Fibroblast of lung (primary cell): Measurements from ENCODE around the gene ATP2B2. TPM values are rescaled to one million over a fixed set of nuclear protein-coding genes. Genes with fewer than 3 reads are reported as not detected.

Experiments used
- DNase-seq, 2 donors: peaks; one replicate each; pipeline versions ENCODE4 v3.0.0 to v3.0.0-alpha.2; 2010; ENCODE audit warnings: low read depth in 2 of 2
- H2AFZ ChIP-seq: 2 replicates; pipeline ENCODE4 v1.5.1; 2012; ENCODE audit warnings: low read length, control low read depth, inconsistent platforms
- H3K27ac ChIP-seq: 2 replicates; pipeline ENCODE4 v1.5.1; 2011; ENCODE audit warnings: low read length, control low read depth; ENCODE audit not compliant: insufficient read depth
- H3K27me3 ChIP-seq: 2 replicates; pipeline ENCODE4 v1.5.1; 2011; ENCODE audit warnings: mild to moderate bottlenecking, low read length; ENCODE audit not compliant: control insufficient read depth, insufficient read depth
- H3K36me3 ChIP-seq: 2 replicates; pipeline ENCODE4 v1.5.1; 2011; ENCODE audit warnings: low read length; ENCODE audit not compliant: control insufficient read depth, insufficient read depth
- H3K4me1 ChIP-seq: 2 replicates; pipeline ENCODE4 v1.5.1; 2011; ENCODE audit warnings: low read length; ENCODE audit not compliant: control insufficient read depth, insufficient read depth; ENCODE audit errors: extremely low read depth
- H3K4me2 ChIP-seq: 2 replicates; pipeline ENCODE4 v1.5.1; 2011; ENCODE audit warnings: low read length, control low read depth; ENCODE audit not compliant: insufficient read depth; ENCODE audit errors: extremely low read depth
- H3K4me3 ChIP-seq, 4 experiments: fragments of 200-600 bp in 1 of 4; sonication (generic) in 1 of 4; replicated peaks in 1 of 4; 2 replicates each; pipeline ENCODE4 v1.5.1; 2011 to 2016; ENCODE audit warnings: low read length in 4 of 4, low read depth in 3 of 4, mild to moderate bottlenecking in 3 of 4, control low read depth in 2 of 4, inconsistent platforms in 1 of 4, mixed read lengths in 1 of 4; ENCODE audit not compliant: insufficient read depth in 1 of 4; ENCODE audit errors: control extremely low read depth in 1 of 4
- H3K79me2 ChIP-seq: 2 replicates; pipeline ENCODE4 v1.5.1; 2012; ENCODE audit warnings: mild to moderate bottlenecking, low read length, inconsistent platforms; ENCODE audit not compliant: control insufficient read depth, insufficient read depth
- H3K9ac ChIP-seq: 2 replicates; pipeline ENCODE4 v1.5.1; 2011; ENCODE audit warnings: mild to moderate bottlenecking, low read length, control low read depth; ENCODE audit not compliant: insufficient read depth
- H3K9me3 ChIP-seq: 2 replicates; pipeline ENCODE4 v1.5.1; 2012; ENCODE audit warnings: low read depth, low read length; ENCODE audit not compliant: control insufficient read depth, insufficient read depth
- H4K20me1 ChIP-seq: 2 replicates; pipeline ENCODE4 v1.5.1; 2011; ENCODE audit warnings: low read length; ENCODE audit not compliant: control insufficient read depth, insufficient read depth; ENCODE audit errors: extremely low read depth
- CTCF ChIP-seq, 2 donors: IDR thresholded peaks in 1 of 2; conservative IDR thresholded peaks in 1 of 2; 1 replicate in 1 of 2; 2 replicates in 1 of 2; pipeline ENCODE4 v1.5.1; 2011 to 2012; ENCODE audit warnings: low read length in 2 of 2, control low read depth in 1 of 2, inconsistent platforms in 1 of 2, low read depth in 1 of 2, mild to moderate bottlenecking in 1 of 2
- EZH2 ChIP-seq: IDR thresholded peaks from 2 replicates; pipeline ENCODE4 v1.5.1; 2012; ENCODE audit warnings: low read length, control low read depth, mild to moderate bottlenecking; ENCODE audit errors: missing control alignments
- polyA plus RNA-seq, 2 donors: library from polyadenylated mRNA; depleted of rRNA in 1 of 2; stranded (reverse) in 1 of 2; unstranded in 1 of 2; fragments of >200 nt; gene quantifications; 2 replicates each; pipeline ENCODE4 v1.2.1, GENCODE V29; 2011 to 2012; ENCODE audit warnings: missing spikeins in 1 of 2
- total RNA-seq: library from RNA; depleted of rRNA; stranded (reverse); fragments of >200 nt; gene quantifications from 2 replicates; pipeline ENCODE4 v1.2.1, GENCODE V29; 2014

Gene ATP2B2
- total and polyA plus RNA-seq, 2 donors (not counting 1 experiment from before 2014, with no cell fraction given) = not detected

DNA sequence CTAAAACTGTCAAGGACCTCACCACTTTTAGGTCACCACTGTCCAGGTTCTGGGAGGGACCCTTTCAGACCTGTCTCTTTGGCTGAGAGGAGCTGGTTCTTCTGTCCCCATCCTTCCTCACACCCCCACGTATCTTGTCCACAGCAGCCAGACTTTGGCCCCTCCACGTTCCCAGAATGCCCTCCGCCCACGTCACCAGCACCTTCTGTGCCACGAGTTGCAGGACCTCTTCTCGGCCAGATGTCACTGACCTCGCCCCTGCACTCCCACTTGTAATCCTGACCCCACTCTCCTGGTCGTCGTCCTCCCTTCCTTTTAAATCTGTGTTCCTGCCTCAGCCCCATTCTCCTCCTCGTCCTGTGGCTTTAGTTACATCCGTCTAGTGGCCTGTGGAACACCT lies 161.9 kb downstream of the ATP2B2 start:
- H3K4me3 ChIP-seq = no peak overlapping the region
- no peak overlapping the region for H3K27ac ChIP-seq
- DNase-seq = no peak
- no peak overlapping the region for H2AFZ ChIP-seq
- no peaks in the 10 kb centered on the region for H3K27me3 ChIP-seq
- H3K36me3 ChIP-seq = no peaks in the 10 kb centered on the region
- no peak overlapping the region for H3K4me2 ChIP-seq
- no peak for TF ChIP-seq EZH2
- no peak for TF ChIP-seq CTCF (conservative IDR thresholded peaks at IDR 0.05 in 1 of 2, IDR thresholded peaks at IDR 0.05 in 1 of 2; ENCODE audit: low read depth in 1 of 2, low read length in 2 of 2)
- no peaks in the 10 kb centered on the region for H4K20me1 ChIP-seq
- H3K9me3 ChIP-seq = no peaks in the 10 kb centered on the region
- H3K9ac ChIP-seq = no peak overlapping the region
- no peaks in the 10 kb centered on the region for H3K4me1 ChIP-seq
- H3K79me2 ChIP-seq = no peaks in the 10 kb centered on the region

GRCh38 chr3:10342781-10343180 lies 162.6 kb downstream of the ATP2B2 start:
- no peak for DNase-seq
- H3K4me1 ChIP-seq = no peaks in the 10 kb centered on the region
- TF ChIP-seq CTCF (conservative IDR thresholded peaks at IDR 0.05 in 1 of 2, IDR thresholded peaks at IDR 0.05 in 1 of 2; ENCODE audit: low read depth in 1 of 2, low read length in 2 of 2) (no peak), EZH2 (no peak)
- no peak overlapping the region for H2AFZ ChIP-seq
- H3K9me3 ChIP-seq = no peaks in the 10 kb centered on the region
- H4K20me1 ChIP-seq = no peaks in the 10 kb centered on the region
- no peak overlapping the region for H3K4me3 ChIP-seq
- H3K9ac ChIP-seq = no peak overlapping the region
- H3K36me3 ChIP-seq = no peaks in the 10 kb centered on the region
- no peaks in the 10 kb centered on the region for H3K27me3 ChIP-seq
- no peak overlapping the region for H3K27ac ChIP-seq
- no peaks in the 10 kb centered on the region for H3K79me2 ChIP-seq
- H3K4me2 ChIP-seq = no peak overlapping the region

- TF ChIP-seq EZH2 (no peak), CTCF (conservative IDR thresholded peaks at IDR 0.05 in 1 of 2, IDR thresholded peaks at IDR 0.05 in 1 of 2; ENCODE audit: low read depth in 1 of 2, low read length in 2 of 2) (no peak)
- H3K27me3 ChIP-seq = no peaks in the 10 kb centered on the region
- no peaks in the 10 kb centered on the region for H4K20me1 ChIP-seq
- DNase-seq = no peak
- no peak overlapping the region for H2AFZ ChIP-seq
- no peaks in the 10 kb centered on the region for H3K36me3 ChIP-seq
- H3K79me2 ChIP-seq = no peaks in the 10 kb centered on the region
- H3K9ac ChIP-seq = no peak overlapping the region
- no peaks in the 10 kb centered on the region for H3K9me3 ChIP-seq
- no peaks in the 10 kb centered on the region for H3K4me1 ChIP-seq
- H3K4me2 ChIP-seq = no peak overlapping the region
- no peak overlapping the region for H3K27ac ChIP-seq
- H3K4me3 ChIP-seq = no peak overlapping the region
These were observed 163.4 kb downstream of the ATP2B2 start for GRCh38 chr3:10341901-10342398.
